HG03442 (cell line): ENCODE data around the gene RNH1.
A peak's percentile ranks its signal among the peaks of the same experiment; 100 is the strongest.

Experiments used
- ATAC-seq: cut with Tn5 transposase; IDR thresholded peaks from one replicate; pipeline ENCODE4 v1.9.1; 2021; ENCODE audit warnings: mild to moderate bottlenecking, moderate library complexity; ENCODE audit not compliant: unreplicated experiment

RNH1 gene

DNA sequence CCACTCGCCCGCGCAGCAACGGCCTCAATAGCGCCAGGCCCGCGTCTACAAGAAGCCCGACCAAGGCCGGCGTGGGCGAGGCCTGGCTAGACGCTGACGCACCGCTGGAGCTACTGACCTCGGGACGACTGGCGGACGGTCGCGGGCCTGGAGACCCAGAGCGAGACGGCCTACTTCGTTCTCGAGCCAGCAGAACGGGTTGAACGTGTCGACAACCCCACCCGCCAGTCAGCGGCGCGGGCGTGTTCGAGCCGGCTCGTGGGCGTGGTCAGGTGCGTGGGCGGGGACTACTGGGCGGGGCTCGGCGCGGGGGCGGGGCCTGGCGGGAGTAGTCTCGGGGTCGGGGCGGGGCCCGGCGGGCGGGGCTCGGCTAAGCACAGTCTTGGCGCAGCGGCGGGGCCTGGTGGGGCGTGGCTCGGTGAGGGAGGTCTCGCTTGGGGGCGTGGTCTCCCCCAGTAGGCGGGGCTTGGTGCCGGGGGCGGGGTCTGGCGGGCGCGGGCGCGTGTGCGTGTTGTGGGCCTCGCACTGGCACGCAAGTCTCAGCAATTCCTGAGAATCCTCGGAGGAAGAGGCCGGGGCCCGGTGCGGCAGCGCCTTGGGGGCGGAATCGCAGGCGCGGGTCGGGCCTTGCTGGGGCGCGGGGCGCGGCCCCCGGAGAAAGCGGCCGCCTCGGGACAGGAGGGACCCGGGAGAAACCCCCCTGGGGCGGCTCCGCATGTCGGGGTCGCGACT lies at the start of gene RNH1:
RNH1 (minus strand) TSS at position 248 of the 732 bp plus-strand sequence. CDS start 5,080 bp downstream, outside the sequence.
- ATAC-seq, result peak; percentile 48

DNA sequence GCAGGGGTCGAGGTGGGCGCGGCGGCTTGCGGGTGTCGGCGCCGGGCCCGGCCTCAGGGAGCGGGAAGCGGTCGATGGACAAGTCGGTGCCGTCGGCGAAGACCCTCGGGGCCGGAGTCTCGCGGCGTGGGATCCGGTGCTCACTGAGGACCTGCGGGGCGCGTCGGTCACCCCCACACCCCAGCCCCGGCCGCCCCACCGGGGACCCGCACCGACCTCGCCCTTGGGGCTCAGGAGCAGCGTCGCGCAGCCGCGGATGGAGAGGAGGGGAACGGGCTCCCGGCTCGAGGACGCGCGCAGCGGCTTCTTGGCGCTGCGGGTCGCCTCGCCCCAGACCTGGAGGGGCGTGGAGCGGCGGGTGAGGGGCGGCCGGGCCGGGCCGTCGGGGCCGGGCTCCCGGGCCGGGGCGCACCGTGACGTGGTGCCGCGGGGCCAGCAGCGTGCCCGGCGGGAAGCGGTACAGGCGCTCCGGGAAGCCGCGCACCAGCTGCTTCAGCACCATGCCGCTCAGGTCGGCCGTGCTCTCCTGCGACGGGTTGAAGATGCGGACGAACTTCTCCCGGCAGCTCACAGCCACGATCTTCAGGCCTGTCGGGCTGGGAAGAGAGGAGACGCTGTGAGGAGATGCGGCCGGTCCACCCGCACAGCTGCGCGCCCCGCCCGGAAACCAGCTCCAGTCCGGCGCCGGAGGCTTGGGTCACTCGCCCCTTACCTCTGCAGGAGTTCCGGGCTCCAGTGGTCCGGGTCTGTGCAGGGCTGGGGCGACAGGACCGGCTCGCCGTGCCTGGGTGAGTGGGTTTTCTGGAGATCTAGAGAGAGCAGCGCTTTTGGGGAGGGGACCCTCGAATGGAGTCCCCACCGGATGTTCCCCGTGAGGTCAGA lies 49.0 kb upstream of the RNH1 start:
- ATAC-seq, result no peak

DNA sequence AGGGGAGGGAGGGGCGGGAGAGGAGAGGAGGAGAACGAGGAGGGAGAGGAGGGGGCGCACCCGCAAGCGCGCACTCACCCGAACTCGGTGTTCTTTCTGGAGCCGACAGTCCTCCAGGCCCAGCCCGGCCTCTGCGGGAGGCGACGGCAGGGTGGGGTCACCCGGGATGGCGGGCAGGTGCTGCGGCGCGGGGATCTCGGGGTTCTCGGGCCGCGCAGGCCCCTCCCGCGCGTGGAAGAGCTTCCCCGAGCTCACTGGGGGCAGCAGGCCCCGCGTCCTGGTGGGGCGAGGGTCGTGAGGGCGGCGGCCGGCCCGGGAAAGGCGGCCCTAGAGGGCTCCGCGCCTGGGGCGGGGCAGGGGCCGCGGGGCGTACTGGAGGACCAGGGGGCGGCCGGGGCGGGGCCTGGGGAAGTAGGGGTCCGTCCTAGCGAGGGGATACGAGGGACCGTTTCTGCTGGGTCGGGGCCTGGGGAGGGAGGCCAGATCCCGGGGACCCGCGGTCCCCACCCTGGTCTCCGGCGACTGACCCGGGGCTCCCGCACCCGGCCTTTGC lies 48.3 kb upstream of the RNH1 start:
- no peak for ATAC-seq

DNA sequence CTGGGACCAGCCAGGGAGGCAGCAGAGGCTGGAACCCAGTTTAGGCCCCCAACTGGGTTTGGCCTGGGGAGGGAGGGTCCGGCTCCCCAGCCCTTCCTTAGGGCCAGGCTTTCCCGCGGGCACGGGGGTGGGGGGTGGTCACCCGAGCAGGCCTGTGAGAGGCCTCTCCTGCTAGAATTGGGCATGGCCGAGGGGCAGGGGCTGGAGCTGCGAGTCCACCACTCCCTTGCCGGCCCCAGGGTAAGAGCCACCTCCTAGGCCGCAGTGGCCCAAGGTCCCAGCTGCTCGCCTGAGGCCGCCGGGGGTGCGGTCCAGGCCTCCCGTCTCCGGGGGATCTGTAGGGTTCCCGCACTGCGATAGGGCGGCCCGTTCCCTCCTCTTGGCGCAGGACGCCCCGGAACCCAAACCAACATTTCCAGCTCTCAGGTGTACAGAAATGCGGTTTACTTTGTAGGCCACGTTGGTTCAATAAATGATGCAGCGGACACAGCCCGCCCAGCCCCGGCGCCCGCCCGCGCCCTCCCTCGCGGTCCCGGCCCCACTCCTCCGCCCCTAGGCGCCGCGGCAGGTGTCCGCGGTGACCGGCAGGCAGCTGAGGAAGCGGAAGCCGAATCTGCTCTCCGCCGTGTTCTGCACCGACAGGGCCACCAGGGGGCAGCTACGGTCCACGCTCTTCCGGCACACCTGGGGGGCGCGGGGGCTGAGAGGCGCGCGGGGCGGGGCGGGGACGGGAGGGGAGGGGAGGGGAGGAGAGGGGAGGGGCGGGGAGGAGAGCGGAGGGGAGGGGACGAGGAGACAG lies 47.6 kb upstream of the RNH1 start:
- peak; percentile 49 for ATAC-seq

DNA sequence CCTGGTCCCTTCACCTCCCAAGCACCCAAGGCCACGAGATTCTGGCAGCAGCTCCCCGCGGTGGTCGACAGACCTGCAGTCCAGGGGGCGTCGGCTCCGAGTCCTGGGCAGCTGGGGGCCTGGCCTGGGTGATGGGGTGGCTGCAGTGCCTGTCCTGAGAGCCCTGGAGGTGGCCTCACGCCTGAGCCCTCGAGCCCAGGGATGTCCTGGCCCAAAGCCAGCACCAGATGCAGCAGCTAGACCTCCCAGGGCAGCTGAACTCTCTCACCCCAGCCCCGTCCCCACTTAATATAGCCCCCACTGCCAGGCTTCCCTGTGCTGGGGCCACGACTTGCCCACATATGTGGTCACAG lies 46.9 kb upstream of the RNH1 start:
- no peak for ATAC-seq

DNA sequence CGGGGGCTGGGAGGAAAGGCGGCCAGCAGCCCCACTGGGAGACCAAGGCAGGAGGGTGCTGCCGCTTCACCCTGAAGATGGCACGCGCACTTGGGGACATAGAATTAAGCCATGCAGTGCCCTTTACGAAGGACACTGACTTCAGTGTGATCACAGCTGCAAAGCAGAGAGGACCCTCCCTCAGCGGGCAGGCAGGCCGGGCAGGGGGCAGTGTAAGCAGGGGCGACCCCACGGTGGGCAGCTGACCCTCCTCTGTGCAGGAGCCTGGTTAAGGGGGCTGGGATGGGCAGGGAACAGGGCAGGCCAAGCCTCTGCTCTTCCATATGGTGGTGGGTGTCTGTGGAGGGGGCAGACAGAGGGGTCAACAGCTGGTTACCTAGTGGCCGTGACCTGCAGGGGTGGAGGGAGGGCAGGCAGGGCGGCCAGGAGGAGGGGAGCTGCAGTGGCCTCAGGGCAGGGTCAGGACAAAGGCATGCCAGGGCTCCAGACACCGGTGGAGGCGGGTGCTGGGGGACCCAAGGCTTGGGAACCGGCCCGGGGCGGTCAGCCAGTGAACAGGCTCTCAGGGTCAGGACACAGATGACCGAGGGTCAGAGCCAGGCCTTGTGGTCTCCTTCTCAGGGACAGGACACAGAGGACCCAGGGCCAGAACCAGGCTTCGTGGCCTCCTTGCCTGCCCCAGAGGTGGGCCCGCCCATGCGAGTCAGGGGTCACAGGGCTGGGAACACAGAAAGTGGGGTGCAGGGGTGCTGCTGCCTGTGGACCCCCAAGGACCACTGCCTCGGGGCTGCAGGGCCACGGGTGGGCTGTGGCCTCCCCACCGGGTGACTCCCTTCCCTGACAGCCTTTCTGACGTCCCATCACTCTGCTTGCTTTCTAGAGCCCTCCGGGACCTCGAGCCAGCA lies 46.3 kb upstream of the RNH1 start:
- ATAC-seq, result no peak

DNA sequence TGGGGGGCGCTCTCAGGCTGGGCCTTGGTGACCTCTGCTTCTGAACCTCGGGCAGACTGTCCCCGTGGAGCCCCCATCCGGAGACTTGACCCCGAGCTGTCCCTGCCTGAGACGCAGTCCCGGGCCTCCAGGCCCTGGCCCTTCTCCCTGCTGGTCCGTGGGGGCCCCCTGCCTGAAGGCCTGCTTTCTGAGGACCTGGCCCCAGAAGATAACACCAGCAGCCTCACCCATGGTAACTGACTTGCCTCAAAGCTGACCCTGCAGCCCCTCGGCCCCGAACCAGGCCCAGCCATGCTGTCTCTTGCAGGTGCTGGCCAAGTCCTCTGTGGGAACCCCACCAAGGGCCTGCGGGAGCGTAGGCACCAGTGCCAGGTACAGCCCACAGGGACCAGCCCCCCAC lies 44.6 kb upstream of the RNH1 start:
- no peak for ATAC-seq

DNA sequence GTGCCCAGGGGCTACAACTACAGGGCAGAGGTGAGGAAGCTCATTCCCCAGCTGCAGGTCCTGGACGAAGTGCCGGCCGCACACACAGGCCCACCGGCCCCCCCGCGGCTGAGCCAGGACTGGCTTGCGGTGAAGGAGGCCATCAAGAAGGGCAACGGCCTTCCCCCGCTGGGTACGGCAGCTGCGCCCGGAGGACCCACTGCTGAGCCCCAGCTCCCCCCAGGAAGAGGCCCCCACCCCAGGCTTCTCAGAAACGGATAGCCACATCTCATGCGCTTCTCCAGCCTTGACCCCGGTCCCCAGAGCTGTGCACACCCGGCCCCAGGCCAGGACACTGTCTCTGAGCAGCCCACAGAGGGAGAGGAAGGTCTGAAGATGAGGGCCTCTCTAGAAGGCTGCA lies 44.1 kb upstream of the RNH1 start:
- ATAC-seq, result no peak

DNA sequence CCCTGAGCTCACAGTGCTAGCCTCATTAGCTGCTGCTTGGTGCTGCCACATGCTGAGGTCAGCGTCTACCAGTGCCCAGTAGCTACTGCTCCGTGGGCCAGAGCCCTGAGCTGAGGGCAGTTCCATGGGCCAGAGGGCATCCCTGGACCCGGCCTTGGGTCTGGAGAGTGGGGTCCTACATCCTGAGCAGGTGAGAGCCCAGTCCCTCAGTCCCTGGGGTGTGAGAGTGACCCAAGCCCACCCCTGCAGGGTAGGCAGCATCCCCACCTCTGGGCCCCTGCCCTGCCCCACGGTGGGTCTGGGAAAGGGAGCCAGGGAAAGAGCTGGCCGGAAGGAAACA lies 43.7 kb upstream of the RNH1 start:
- ATAC-seq, result no peak

DNA sequence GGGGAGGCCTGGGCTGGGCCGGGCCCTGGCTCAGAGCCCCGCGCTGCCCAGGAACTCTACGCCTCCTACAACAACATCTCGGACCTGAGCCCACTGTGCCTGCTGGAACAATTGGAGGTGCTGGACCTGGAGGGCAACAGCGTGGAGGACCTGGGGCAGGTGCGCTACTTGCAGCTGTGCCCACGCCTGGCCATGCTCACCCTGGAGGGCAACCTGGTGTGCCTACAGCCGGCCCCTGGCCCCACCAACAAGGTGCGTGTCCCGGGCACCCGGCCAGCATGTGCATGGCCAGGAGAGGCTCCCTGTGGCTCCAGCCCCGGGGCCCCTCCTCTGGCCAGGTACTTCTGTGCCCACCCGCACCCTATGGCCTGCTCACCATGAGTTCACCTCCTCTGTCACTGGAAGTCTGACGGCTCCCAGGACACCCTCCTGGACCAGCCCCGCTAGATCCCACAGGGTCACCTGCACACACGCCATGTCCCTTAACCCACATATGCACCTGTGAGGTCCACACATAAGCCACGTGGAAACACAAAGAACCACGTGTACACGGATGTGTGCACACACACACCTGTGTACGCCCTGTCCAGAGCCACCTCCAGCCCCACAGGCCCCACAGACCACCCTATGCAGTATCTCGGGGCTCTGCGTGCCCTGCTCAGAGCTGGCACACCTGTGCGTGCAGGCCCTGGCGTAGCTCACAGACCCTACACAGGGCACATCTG lies 43.1 kb upstream of the RNH1 start:
- no peak for ATAC-seq

DNA sequence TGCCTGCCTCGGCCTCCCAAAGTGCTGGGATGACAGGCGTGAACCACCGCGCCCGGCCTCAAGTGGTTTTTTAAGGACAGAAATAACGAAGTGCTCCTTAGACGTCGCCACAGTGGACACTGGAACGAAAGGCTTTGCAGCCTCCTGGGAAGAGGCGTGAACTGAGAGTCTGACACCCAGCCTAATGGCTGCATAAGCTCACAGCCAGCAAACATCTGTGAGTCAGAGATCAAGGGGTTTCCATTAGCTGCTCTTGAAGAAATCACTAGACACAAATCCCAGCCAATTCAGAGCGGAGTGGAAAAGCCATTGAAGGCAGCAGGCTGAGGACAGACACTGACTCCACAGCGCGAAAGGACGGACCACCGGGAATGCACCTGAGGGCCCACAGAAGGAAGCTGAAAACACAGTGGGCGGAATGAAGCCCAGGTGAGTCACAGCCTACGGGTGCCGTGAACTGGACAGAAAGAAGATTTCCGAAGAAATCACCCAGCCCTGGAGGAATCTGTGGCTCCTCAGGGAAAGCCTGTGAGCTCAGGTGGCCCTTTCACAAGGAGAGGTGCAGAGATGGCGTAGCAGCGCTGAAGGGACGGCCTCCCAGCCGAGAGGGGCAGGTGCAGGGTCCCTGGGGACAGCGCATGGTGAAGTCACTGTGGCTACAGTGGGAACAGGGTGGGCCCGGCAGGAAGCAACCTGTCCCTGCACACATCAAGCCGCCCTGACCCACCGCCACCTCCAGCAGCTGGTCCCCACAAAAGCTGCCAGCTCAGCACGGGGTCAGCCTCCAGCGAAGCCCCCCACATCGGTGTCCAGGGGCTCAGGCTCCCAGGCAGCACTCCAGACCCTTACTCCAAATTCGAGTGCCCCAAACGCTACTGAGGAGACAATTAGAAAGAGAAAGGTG lies 41.9 kb upstream of the RNH1 start:
- ATAC-seq, result no peak

DNA sequence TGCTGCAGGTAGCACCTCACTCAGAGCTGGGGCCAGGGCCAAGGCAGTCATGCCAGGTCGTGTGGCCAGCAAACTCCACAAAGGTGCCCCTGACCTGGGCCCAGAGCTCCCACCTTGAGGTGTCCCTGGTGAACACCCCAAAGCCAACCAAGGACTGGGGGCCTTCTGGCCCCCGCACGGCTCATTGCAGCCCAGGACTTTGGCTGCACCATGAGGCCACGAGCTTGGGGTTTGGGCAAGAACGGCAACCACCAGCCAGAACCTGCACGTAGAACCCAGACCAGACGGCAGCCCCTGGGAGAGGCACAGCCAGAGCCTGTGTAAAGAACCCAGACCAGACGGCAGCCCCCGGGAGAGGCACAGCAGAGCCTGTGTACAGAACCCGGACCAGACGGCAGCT lies 38.1 kb upstream of the RNH1 start:
- no peak for ATAC-seq

DNA sequence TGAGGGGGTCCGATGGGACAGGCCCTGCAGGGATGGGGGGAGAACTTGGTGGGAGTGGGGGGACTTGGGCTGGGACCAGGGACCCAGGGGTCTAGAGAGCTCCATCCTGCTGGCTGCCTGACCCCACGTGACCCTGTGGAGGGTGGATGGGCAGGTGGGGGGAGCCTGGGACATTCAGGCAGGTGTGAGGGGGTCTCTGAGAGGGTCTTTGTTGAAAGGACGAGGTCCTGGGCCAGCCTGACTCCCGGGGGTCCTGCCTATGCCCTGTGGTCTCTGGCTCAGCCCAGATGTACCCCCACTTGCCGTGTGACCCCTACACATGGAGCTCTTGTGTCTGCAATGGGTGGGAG lies 37.8 kb upstream of the RNH1 start:
- ATAC-seq, result no peak

DNA sequence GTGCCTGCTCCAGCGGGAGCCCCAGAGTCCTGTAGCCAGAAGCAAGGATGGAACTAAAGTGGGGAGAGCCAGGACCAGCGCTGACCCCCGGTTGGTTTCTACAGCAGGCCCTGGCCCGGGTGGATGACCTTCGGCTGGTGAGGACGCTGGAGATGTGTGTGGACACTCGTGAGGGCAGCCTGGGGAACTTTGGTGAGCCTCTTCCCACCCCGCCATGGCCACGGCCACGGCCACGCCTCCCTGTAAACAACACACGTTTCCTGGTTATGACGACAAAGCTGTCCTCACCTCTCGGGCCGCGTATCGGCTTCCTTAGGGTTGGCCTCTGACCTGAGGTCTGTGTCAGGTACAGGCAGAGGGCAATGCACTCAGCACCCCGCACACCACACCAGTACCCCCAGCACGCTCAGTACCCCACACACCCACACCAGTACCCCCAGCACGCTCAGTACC lies 34.4 kb upstream of the RNH1 start:
- ATAC-seq, result no peak

DNA sequence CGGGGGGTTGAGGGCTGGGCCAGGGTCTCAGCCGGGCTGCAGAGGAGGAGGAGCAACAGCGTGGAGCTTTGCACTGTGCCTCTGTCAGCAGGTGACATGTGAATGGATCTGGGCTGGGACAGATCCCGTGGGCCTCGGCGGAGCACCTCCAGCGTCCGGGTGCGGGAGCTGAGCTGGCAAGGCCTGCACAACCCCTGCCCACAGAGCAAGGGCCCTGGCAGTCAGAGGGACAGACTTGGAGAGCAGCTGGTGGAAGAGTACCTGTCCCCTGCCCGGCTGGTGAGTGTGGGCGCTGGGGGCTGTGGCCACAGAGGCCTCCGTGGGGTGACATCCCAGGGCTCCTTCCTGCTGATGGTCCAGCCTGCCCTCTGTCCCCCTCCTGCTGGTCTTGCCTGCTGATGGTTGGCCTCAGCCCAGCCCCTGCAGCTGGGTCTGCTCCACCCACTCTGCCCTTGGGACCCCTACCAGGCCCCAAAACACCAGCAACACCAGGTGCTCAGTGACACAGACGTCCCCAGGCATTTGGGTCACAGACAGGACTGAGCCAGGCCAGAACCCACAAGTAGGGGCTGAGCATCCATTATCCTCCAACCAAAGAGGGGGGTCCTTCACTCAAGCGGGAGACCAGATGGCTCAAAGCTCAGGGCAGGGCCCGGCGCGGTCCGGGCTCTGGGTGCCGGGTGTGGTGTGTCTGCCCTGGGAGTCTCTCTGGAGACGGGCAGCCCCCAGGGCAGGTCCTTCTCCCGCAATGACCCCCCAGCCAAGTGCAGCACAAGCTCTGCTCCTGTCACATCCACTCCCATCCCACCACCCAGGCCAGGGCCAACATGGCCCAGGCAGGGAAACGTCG lies 33.8 kb upstream of the RNH1 start:
- no peak for ATAC-seq

DNA sequence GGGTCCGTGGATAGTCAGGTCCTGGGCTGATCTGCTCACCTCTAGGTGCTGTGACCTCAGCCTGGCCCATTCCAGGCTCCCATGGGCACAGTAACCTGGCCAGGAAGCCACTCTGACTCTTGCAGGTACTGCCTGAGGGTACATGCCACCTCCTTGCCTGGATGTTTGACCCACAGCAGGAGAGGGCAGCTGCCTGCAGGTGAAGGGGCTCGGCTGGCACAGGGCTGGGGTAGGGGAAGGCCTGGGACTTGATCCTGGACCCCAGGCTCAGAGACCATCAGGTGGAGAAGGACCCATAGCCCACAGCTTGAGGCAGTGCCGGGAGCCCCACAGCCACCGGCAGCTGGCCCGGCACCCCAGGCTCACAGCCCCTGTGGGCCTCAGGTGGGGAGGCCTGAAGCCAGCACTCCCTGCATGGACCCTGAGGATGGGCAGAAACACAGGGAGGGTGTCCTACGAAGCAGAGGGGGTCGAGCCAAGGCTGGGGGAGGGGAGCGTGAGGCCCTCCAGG lies 33.0 kb upstream of the RNH1 start:
- ATAC-seq, result no peak

DNA sequence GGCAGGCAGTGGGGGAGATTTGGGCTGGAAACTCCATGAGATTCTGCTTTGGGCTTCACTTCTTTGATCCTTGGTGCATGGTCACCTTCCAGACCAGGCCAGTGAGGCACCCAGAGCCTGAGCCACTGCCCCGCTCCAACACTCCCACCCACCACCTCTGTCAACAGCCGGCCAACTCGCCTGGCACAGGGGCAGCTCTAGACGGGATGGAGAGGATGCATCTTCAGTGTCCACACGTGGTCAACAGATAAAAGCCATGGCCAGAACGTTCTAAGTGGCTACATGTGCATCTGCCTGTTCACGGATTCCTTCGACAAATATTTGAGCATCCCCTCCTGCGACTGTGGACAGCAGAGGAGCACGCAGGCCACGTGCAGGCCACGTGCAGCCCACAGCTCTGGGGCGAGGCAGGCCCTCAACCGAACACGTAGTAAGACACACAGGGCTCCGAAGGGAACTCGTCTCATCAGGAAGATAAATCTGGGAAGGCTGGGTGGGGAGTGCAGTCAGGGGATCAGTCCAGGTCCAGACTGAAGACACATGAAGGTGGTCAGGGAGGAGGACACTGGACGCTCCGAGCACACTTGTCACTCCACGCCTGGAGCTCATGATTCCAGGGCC lies 31.5 kb upstream of the RNH1 start:
- no peak for ATAC-seq
